Esophagus squamous epithelium (tissue), 5 donors: ENCODE data around the gene CYP26B1. TPM values are rescaled to one million over a fixed set of nuclear protein-coding genes. Genes with fewer than 3 reads are reported as not detected.

Experiments used
- DNase-seq: peaks from one replicate; lab custom pipeline; 2025; lab: John Stamatoyannopoulos, UW
- H3K27ac ChIP-seq, 4 donors: fragments of 200-600 bp; sonication (generic); one replicate each; pipeline ENCODE4 v1.5.1; 2016 to 2019; ENCODE audit warnings: mild to moderate bottlenecking in 1 of 4
- H3K27me3 ChIP-seq, 4 donors: fragments of 200-600 bp; sonication (generic); 1 replicate in 3 of 4; 2 replicates in 1 of 4; pipeline versions ENCODE4 v1.5.1 to v1.6.0; 2017 to 2021; ENCODE audit warnings: antibody characterized with exemption in 1 of 4
- H3K36me3 ChIP-seq, 3 donors: fragments of 200-600 bp; sonication (generic); one replicate each; pipeline ENCODE4 v1.5.1; 2016 to 2019
- H3K4me1 ChIP-seq, 3 donors: fragments of 200-600 bp; sonication (generic); one replicate each; pipeline ENCODE4 v1.5.1; 2017 to 2019
- H3K4me3 ChIP-seq, 4 donors: fragments of 200-600 bp; sonication (generic); 1 replicate in 3 of 4; 2 replicates in 1 of 4; pipeline ENCODE4 v1.5.1; 2016 to 2019; ENCODE audit warnings: mild to moderate bottlenecking in 2 of 4, moderate library complexity in 1 of 4
- H3K9me3 ChIP-seq, 3 donors: fragments of 200-600 bp; sonication (generic); one replicate each; pipeline ENCODE4 v1.5.1; 2016 to 2019
- CTCF ChIP-seq, 6 experiments: fragments of 450-650 bp in 4 of 6; fragments of 200-600 bp in 2 of 6; sonication (generic) in 2 of 6; IDR thresholded peaks; one replicate each; pipeline ENCODE4 v1.5.1; 2016 to 2019; ENCODE audit warnings: antibody characterized with exemption in 6 of 6, mild to moderate bottlenecking in 4 of 6, moderate library complexity in 4 of 6
- POLR2A ChIP-seq, 4 donors: fragments of 450-650 bp; IDR thresholded peaks; one replicate each; pipeline ENCODE4 v1.6.1; 2017; ENCODE audit warnings: antibody characterized with exemption in 4 of 4, mild to moderate bottlenecking in 4 of 4, moderate library complexity in 3 of 4
- WGBS, 2 donors: methylation state at CpG; one replicate each; pipeline ENCODE4 v1.1.5; 2018; 5-methylcytosine and 5-hydroxymethylcytosine counted together
- intact Hi-C: fragments of 100-400 bp; cut with DNase I; formaldehyde crosslinking; loops from one replicate; pipeline ENCODE4 v1.15.0; 2022
- total RNA-seq, 4 donors: library from RNA; depleted of rRNA; stranded (reverse); fragments of >200 nt; gene quantifications; one replicate each; pipeline ENCODE4 v1.1.0, GENCODE V29; 2016
- donor health status: DM: yes; HTN: yes; CAD: no.

The CYP26B1 gene
- total RNA-seq, 4 donors from 2014 or later: 0.62 to 6.7 (median 1.3) TPM

- H3K27ac ChIP-seq: no peak overlapping the region
- peaks cover 0 to 53% (median 0%) of the 10 kb centered on the region in 4 donors for H3K27me3 ChIP-seq
- H3K9me3 ChIP-seq: no peaks in the 10 kb centered on the region
- intact Hi-C loops: no loop called here
- H3K36me3 ChIP-seq: no peaks in the 10 kb centered on the region
- no peak for DNase-seq
- peaks cover 0 to 8% (median 0%) of the 10 kb centered on the region in 3 donors for H3K4me1 ChIP-seq
- no peak overlapping the region for H3K4me3 ChIP-seq
- no peak for TF ChIP-seq POLR2A (IDR thresholded peaks at IDR 0.05)
- no peak for TF ChIP-seq CTCF (IDR thresholded peaks at IDR 0.05)
- 81% methylated on average over 7 of the region's 8 CpGs; no CpG with 5 or more reads in 1 of the 2 donors for WGBS, 2 donors
Observed at GRCh38 chr2:72157871-72158771, 10.5 kb upstream of the CYP26B1 start.

DNA sequence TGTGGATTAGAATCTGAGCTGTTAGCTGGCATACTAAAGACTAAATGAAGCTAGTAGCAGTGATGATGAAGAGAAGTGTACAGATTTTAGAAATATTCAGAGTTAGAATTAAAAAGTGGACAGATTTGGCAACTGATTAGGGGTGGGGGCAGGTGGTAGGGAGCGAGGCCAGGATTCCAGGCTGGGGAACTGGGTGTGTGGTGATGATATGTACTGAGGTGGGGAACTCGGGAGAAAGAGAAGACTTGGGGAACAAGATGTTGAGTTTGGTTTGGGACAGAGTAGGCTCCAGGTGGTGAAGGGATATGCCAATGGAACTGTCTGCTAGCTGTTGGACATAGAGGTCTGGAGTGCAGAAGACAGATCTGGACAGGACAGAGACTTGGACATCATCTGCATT is 9.2 kb upstream of the CYP26B1 start:
- no peaks in the 10 kb centered on the region for H3K36me3 ChIP-seq
- WGBS, 2 donors: 77 to 79% methylated on average over 2 of the region's 2 CpGs
- TF ChIP-seq POLR2A (IDR thresholded peaks at IDR 0.05) (no peak), CTCF (IDR thresholded peaks at IDR 0.05) (no peak)
- DNase-seq: no peak
- H3K4me1 ChIP-seq: peaks cover 0 to 8% (median 0%) of the 10 kb centered on the region in 3 donors
- intact Hi-C loops: no loop called here
- peaks cover 0 to 57% (median 0%) of the 10 kb centered on the region in 4 donors for H3K27me3 ChIP-seq
- no peak overlapping the region for H3K4me3 ChIP-seq
- no peak overlapping the region for H3K27ac ChIP-seq
- no peaks in the 10 kb centered on the region for H3K9me3 ChIP-seq

DNA sequence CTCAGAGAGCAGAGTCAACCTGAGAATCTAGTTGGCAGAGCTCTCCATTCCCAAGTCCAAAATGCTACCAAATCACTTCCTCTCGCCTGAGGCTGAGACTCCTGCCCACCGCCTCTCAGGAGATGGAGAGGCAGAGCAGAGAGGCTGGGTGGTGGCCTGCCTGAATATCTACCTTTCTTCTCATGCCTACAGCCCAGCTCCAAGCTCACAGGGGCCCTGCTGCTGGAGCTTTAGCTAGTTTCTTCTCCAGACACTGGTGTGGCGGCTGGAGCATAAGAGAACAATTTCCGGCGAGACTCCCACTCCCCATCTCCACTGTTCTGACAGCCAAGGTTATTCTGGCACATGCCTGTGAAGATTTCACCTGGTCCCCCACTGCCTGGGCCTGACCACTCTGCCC is 8.1 kb upstream of the CYP26B1 start:
- Histone ChIP-seq H3K27ac (no peak overlapping the region), H3K4me1 (peaks cover 0 to 8% (median 0%) of the 10 kb centered on the region in 3 donors), H3K9me3 (no peaks in the 10 kb centered on the region), H3K36me3 (no peaks in the 10 kb centered on the region), H3K27me3 (peaks cover 0 to 67% (median 0%) of the 10 kb centered on the region in 4 donors), H3K4me3 (no peak overlapping the region)
- no peak for DNase-seq
- intact Hi-C loops: no loop called here
- no peak for TF ChIP-seq CTCF (IDR thresholded peaks at IDR 0.05)
- TF ChIP-seq POLR2A (IDR thresholded peaks at IDR 0.05): no peak
- 69 to 86% methylated on average over 2 to 5 of the region's 5 CpGs for WGBS, 2 donors

GRCh38 chr2:72155151-72155550 is 7.5 kb upstream of the CYP26B1 start:
- H3K4me3 ChIP-seq: no peak overlapping the region
- H3K4me1 ChIP-seq: peaks cover 0 to 14% (median 1%) of the 10 kb centered on the region in 3 donors
- no peak for DNase-seq
- intact Hi-C loops: no loop called here
- H3K9me3 ChIP-seq: no peaks in the 10 kb centered on the region
- H3K27ac ChIP-seq: no peak overlapping the region
- no peak for TF ChIP-seq CTCF (IDR thresholded peaks at IDR 0.05)
- TF ChIP-seq POLR2A (IDR thresholded peaks at IDR 0.05): no peak
- WGBS, 2 donors: 33% methylated on average over 1 of the region's 3 CpGs; no CpG with 5 or more reads in 1 of the 2 donors
- peaks cover 0 to 72% (median 0%) of the 10 kb centered on the region in 4 donors for H3K27me3 ChIP-seq
- H3K36me3 ChIP-seq: no peaks in the 10 kb centered on the region

- Histone ChIP-seq H3K4me3 (no peak overlapping the region), H3K9me3 (no peaks in the 10 kb centered on the region), H3K27ac (no peak overlapping the region), H3K36me3 (no peaks in the 10 kb centered on the region), H3K27me3 (peaks cover 0 to 79% (median 0%) of the 10 kb centered on the region in 4 donors), H3K4me1 (peaks cover 0 to 21% (median 8%) of the 10 kb centered on the region in 3 donors)
- intact Hi-C loops: loop anchor here (5.0 kb wide), 2 partner anchors 232 to 607 kb away; no protein-coding TSS in a partner anchor
- WGBS, 2 donors: 81 to 87% methylated on average over 3 to 13 of the region's 16 CpGs
- DNase-seq: no peak
- TF ChIP-seq POLR2A (IDR thresholded peaks at IDR 0.05): no peak
- no peak for TF ChIP-seq CTCF (IDR thresholded peaks at IDR 0.05)
Observed at GRCh38 chr2:72154386-72154975, 6.8 kb upstream of the CYP26B1 start.
